OCI-LY7 (cell line): ENCODE data around the gene SKIDA1. TPM values are rescaled to one million over a fixed set of nuclear protein-coding genes. Genes with fewer than 3 reads are reported as not detected.
A peak's percentile ranks its signal among the peaks of the same experiment; 100 is the strongest.

ENCODE experiments used
- BruUV-seq: library from RNA; stranded (reverse); fragments of 400-500 nt; replicated peaks from 2 replicates; lab custom pipeline; 2021; lab: Mats Ljungman, UMichigan
- CTCF ChIA-PET: fragments of 300-600 bp; sonication (Branson Sonifier 250); formaldehyde crosslinking; loops from one replicate; lab custom pipeline; 2022; ENCODE audit warnings: antibody characterized with exemption; ENCODE audit not compliant: unreplicated experiment; lab: Charles Lee
- POLR2A ChIA-PET: fragments of 300-600 bp; sonication (Branson Sonifier 250); formaldehyde crosslinking; loops from one replicate; lab custom pipeline; 2022; ENCODE audit warnings: antibody characterized with exemption; lab: Charles Lee
- DNase-seq: peaks from one replicate; pipeline ENCODE4 v3.0.0-alpha.2; 2015; ENCODE audit warnings: low spot score
- H2AFZ ChIP-seq: fragments of 200-600 bp; sonication (generic), shearing (Covaris generic); 2 replicates; pipeline ENCODE4 v1.6.1; 2014; ENCODE audit warnings: mild to moderate bottlenecking, antibody characterized with exemption, low read length, moderate library complexity
- H3K27ac ChIP-seq: fragments of 200-600 bp; sonication (generic); 2 replicates; pipeline ENCODE4 v1.5.1; 2014; ENCODE audit warnings: mixed run types, low read depth, mild to moderate bottlenecking, moderate library complexity, low read length, inconsistent platforms; ENCODE audit not compliant: poor library complexity, severe bottlenecking
- H3K36me3 ChIP-seq: fragments of 200-600 bp; sonication (generic); 2 replicates; pipeline ENCODE4 v1.6.1; 2014; ENCODE audit warnings: mild to moderate bottlenecking, antibody characterized with exemption, low read length, moderate library complexity, mixed read lengths; ENCODE audit not compliant: insufficient read depth
- H3K4me1 ChIP-seq: fragments of 200-600 bp; sonication (generic); 2 replicates; pipeline ENCODE4 v1.5.1; 2014; ENCODE audit warnings: mild to moderate bottlenecking, low read length; ENCODE audit not compliant: insufficient read depth, poor library complexity, severe bottlenecking
- H3K4me2 ChIP-seq: fragments of 200-600 bp; sonication (generic); 2 replicates; pipeline ENCODE4 v1.6.1; 2014; ENCODE audit warnings: mild to moderate bottlenecking, low read length
- H3K4me3 ChIP-seq: fragments of 200-600 bp; sonication (generic); 2 replicates; pipeline ENCODE4 v1.5.1; 2014; ENCODE audit warnings: mild to moderate bottlenecking, low read depth, low read length; ENCODE audit not compliant: poor library complexity, severe bottlenecking
- H3K79me2 ChIP-seq: fragments of 200-600 bp; sonication (generic); 2 replicates; pipeline ENCODE4 v1.6.1; 2016; ENCODE audit warnings: low read depth, mild to moderate bottlenecking, low read length, moderate library complexity, mixed read lengths; ENCODE audit not compliant: insufficient read depth
- H3K9me2 ChIP-seq: fragments of 200-600 bp; sonication (generic); 2 replicates; pipeline ENCODE4 v1.6.1; 2016; ENCODE audit warnings: mild to moderate bottlenecking, low read length, mixed read lengths; ENCODE audit not compliant: insufficient read depth
- H3K9me3 ChIP-seq: fragments of 200-600 bp; sonication (generic); 2 replicates; pipeline ENCODE4 v1.6.1; 2014; ENCODE audit warnings: mild to moderate bottlenecking, mixed run types, low read length, mixed read lengths
- H4K20me1 ChIP-seq: fragments of 200-600 bp; sonication (generic); 2 replicates; pipeline ENCODE4 v1.6.1; 2014; ENCODE audit warnings: mild to moderate bottlenecking, antibody characterized with exemption, low read length, moderate library complexity, mixed read lengths; ENCODE audit not compliant: insufficient read depth
- CTCF ChIP-seq: fragments of 200-600 bp; sonication (generic); conservative IDR thresholded peaks from 2 replicates; pipeline ENCODE4 v1.5.1; 2014; ENCODE audit warnings: mild to moderate bottlenecking, antibody characterized with exemption, low read length, moderate library complexity, mixed read lengths
- EZH2phosphoT487 ChIP-seq: fragments of 200-600 bp; sonication (generic); IDR thresholded peaks from 2 replicates; pipeline ENCODE4 v1.6.1; 2018; ENCODE audit warnings: low read depth, borderline replicate concordance, mild to moderate bottlenecking, mixed run types, antibody characterized with exemption, low read length, moderate library complexity, mixed read lengths
- intact Hi-C: fragments of 100-400 bp; cut with micrococcal nuclease; formaldehyde crosslinking; loops from one replicate; pipeline ENCODE4 v1.10.0; 2022; ENCODE audit not compliant: unreplicated experiment
- total RNA-seq, 2 experiments: library from RNA; depleted of rRNA in 1 of 2; stranded (reverse); fragments of >200 nt in 1 of 2; shearing (Covaris generic) in 1 of 2; gene quantifications; 2 replicates each; pipeline ENCODE4 v1.2.3, GENCODE V29; 2014 to 2022

SKIDA1 gene
- total RNA-seq, 2 experiments from 2014 or later, result not detected

GRCh38 chr10:21526188-21526859, 842 bp upstream of the SKIDA1 start:
- Histone ChIP-seq H2AFZ (peak overlapping the region; percentile 97), H3K9me2 (no peaks in the 10 kb centered on the region), H3K4me1 (peaks cover 26% of the 10 kb centered on the region), H3K36me3 (no peaks in the 10 kb centered on the region), H3K9me3 (no peaks in the 10 kb centered on the region), H3K79me2 (no peaks in the 10 kb centered on the region), H4K20me1 (no peaks in the 10 kb centered on the region), H3K27ac (no peak overlapping the region), H3K4me2 (peak overlapping the region; percentile 81), H3K4me3 (peak overlapping the region; percentile 65)
- intact Hi-C loops, result no loop called here
- no peak for DNase-seq
- ChIA-PET POLR2A (no interaction called here), CTCF (no interaction called here)
- TF ChIP-seq EZH2phosphoT487, result no peak
- no peak for TF ChIP-seq CTCF
- BruUV-seq, result no TSS peak

DNA sequence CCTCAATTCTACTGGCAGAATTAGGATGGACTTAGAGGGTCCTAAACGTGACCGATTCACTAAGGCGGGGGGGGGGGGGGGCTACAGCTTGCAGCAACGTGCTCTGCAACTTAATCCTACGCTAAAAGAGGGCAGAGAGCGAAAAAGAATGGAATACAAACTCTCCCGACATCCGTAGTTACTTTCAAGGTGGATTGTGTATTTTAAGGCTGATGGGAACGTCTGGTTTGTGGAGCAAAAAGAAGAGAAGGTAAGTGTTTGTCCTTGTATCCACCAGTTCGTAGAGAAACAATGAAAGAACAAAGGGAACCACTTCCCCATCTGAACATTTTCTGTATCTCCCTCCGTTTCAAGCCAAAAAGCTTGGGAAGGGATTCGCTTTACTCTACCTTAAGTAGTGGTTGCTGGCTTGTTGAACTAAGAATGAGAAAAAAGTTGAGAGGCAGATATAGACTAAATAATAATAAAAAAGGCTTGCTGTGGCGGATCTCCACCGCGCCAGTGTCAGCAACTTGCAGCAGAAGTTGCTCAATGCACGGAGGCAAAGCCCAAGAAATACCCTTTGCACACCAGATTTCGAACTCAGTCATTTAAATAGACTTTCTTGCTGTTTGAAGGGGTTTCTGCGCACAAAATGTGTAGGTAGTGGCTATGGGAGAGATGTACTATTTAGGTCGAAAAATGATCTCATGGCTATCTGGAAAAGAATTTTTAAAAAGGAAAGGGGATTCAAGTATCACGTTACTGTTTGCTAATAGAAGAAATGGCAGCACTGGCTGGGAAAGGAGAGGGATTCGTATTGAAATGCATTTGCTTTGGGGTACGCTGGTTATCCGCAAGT, 736 bp downstream of the SKIDA1 start:
- DNase-seq, result no peak
- Histone ChIP-seq H3K4me1 (peaks cover 29% of the 10 kb centered on the region), H3K9me2 (no peaks in the 10 kb centered on the region), H4K20me1 (no peaks in the 10 kb centered on the region), H3K4me2 (peak overlapping the region; percentile 81), H3K27ac (no peak overlapping the region), H3K79me2 (no peaks in the 10 kb centered on the region), H3K9me3 (no peaks in the 10 kb centered on the region), H3K36me3 (no peaks in the 10 kb centered on the region), H2AFZ (peak overlapping the region; percentile 97; the same call in 1 of the 2 replicates), H3K4me3 (no peak overlapping the region)
- POLR2A ChIA-PET, result interaction anchor here (0.8 kb wide), 1 partner anchor 207 kb away, joined by 3 read pairs; no protein-coding TSS in a partner anchor
- no TSS peak for BruUV-seq
- CTCF ChIA-PET, result interaction anchor here (0.6 kb wide), 1 partner anchor 284 kb away, joined by 5 read pairs; no protein-coding TSS in a partner anchor
- TF ChIP-seq CTCF (no peak), EZH2phosphoT487 (no peak)
- intact Hi-C loops, result no loop called here
